Measurements from ENCODE around the gene ZBTB43.

GRCh38 chr9:126794441-126794840 is 10.4 kb upstream of the ZBTB43 start:
- TF ChIP-seq POLR2AphosphoS5 (IDR thresholded peaks at IDR 0.05), result no peak
- TF ChIP-seq POLR2A (IDR thresholded peaks at IDR 0.05; ENCODE audit: low read depth), result no peak
- TF ChIP-seq CTCF (IDR thresholded peaks at IDR 0.05), result no peak
- no peak for TF ChIP-seq EP300 (IDR thresholded peaks at IDR 0.05)

Measured in esophagus muscularis mucosa (tissue), 4 donors.